Sigmoid colon (tissue), 3 donors: ENCODE results near the gene CTSD.

Experiments used
- POLR2A ChIP-seq, 2 donors: fragments of 450-650 bp; IDR thresholded peaks; one replicate each; pipeline ENCODE4 v1.6.1; 2016; ENCODE audit warnings: antibody characterized with exemption in 2 of 2, mild to moderate bottlenecking in 2 of 2, moderate library complexity in 2 of 2
- TF ChIP-seq, protein P1 (sequence below), 4 experiments: fragments of 450-650 bp in 3 of 4; fragments of 200-600 bp in 1 of 4; IDR thresholded peaks; one replicate each; pipeline ENCODE4 v1.5.1; 2016 to 2019; ENCODE audit warnings: antibody characterized with exemption in 4 of 4, mild to moderate bottlenecking in 3 of 4, moderate library complexity in 2 of 4

GRCh38 chr11:1755344-1755691 is 8.4 kb downstream of the CTSD start:
- TF ChIP-seq, protein P1, sequence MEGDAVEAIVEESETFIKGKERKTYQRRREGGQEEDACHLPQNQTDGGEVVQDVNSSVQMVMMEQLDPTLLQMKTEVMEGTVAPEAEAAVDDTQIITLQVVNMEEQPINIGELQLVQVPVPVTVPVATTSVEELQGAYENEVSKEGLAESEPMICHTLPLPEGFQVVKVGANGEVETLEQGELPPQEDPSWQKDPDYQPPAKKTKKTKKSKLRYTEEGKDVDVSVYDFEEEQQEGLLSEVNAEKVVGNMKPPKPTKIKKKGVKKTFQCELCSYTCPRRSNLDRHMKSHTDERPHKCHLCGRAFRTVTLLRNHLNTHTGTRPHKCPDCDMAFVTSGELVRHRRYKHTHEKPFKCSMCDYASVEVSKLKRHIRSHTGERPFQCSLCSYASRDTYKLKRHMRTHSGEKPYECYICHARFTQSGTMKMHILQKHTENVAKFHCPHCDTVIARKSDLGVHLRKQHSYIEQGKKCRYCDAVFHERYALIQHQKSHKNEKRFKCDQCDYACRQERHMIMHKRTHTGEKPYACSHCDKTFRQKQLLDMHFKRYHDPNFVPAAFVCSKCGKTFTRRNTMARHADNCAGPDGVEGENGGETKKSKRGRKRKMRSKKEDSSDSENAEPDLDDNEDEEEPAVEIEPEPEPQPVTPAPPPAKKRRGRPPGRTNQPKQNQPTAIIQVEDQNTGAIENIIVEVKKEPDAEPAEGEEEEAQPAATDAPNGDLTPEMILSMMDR (IDR thresholded peaks at IDR 0.05) = no peak
- TF ChIP-seq POLR2A (IDR thresholded peaks at IDR 0.05) = no peak
